ENCODE results near the gene UBE3C. TPM values are rescaled to one million over a fixed set of nuclear protein-coding genes. Genes with fewer than 3 reads are reported as not detected.

Gene UBE3C
- total RNA-seq, 6 donors from 2014 or later: 43.7 to 85.9 (median 69.3) TPM

GRCh38 chr7:157122800-157123495 is 15.8 kb upstream of the UBE3C start:
- no peaks in the 10 kb centered on the region for H3K9me3 ChIP-seq
- no peaks in the 10 kb centered on the region for H3K27me3 ChIP-seq
- WGBS, 2 donors: 82 to 95% methylated on average over 7 to 12 of the region's 12 CpGs
- H3K36me3 ChIP-seq: no peaks in the 10 kb centered on the region
- DNase-seq (peak in 1 of 2 donors; percentile 60), ATAC-seq (ENCODE audit: low FRiP score in 2 of 2) (no peak)
- H3K4me1 ChIP-seq: no peaks in the 10 kb centered on the region
- no peak overlapping the region for H3K27ac ChIP-seq
- no peak overlapping the region for H3K4me3 ChIP-seq
- TF ChIP-seq EP300 (IDR thresholded peaks at IDR 0.05): no peak
- TF ChIP-seq, protein P1, sequence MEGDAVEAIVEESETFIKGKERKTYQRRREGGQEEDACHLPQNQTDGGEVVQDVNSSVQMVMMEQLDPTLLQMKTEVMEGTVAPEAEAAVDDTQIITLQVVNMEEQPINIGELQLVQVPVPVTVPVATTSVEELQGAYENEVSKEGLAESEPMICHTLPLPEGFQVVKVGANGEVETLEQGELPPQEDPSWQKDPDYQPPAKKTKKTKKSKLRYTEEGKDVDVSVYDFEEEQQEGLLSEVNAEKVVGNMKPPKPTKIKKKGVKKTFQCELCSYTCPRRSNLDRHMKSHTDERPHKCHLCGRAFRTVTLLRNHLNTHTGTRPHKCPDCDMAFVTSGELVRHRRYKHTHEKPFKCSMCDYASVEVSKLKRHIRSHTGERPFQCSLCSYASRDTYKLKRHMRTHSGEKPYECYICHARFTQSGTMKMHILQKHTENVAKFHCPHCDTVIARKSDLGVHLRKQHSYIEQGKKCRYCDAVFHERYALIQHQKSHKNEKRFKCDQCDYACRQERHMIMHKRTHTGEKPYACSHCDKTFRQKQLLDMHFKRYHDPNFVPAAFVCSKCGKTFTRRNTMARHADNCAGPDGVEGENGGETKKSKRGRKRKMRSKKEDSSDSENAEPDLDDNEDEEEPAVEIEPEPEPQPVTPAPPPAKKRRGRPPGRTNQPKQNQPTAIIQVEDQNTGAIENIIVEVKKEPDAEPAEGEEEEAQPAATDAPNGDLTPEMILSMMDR (IDR thresholded peaks at IDR 0.05): no peak
- TF ChIP-seq POLR2A (IDR thresholded peaks at IDR 0.05): no peak
- TF ChIP-seq POLR2AphosphoS5 (IDR thresholded peaks at IDR 0.05): no peak

- 71 to 77% methylated on average over 15 of the region's 15 CpGs for WGBS, 2 donors
- ATAC-seq (ENCODE audit: low FRiP score in 2 of 2): no peak
- DNase-seq: no peak
Observed at GRCh38 chr7:157124690-157125089, 14.0 kb upstream of the UBE3C start.

DNA sequence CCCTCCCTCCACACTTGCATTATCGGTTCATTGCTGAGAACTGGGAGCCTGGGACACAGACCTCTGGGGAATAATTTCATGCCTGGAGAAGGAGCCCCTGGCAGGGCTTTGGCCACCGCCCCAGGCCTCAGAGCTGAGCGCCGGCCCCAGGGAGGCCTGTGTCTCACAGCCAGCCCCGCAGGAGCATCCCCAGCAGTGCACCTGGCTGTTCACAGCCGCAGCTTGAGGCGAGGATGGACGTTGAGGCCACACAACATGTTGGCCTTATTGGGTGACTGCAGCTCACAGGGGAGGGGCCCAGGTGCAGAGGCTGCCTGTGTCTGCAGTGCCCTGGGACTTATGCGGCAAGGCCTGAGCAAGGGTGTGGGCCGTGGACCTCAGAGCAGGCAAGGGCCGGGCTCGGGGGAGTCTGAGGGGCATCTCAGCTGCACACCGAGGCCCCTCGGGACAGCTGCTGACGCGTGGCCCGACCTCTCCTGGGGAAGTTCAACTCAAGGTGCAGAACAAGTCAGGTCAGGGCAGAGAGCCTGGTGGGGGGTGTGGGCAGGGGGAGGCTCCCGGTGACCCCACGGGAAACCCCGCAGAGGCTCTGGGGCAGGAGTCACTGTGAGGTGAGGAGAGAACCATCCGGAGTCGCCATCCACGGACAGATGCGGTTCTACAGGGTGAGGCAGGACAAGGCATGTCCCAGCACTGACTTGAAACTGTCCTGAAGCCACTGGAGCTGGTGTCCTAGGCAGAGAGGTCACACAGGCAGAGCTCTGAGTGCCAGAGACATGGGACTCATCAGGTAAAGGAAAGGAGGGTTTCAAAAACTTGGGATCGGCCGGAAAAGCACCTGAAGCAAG is 13.1 kb upstream of the UBE3C start:
- peak in 1 of 2 donors; percentile 19 for ATAC-seq (ENCODE audit: low FRiP score in 2 of 2)
- WGBS, 2 donors: 79 to 83% methylated on average over 11 to 17 of the region's 26 CpGs
- no peaks in the 10 kb centered on the region for H3K9me3 ChIP-seq
- H3K27me3 ChIP-seq: no peaks in the 10 kb centered on the region
- no peaks in the 10 kb centered on the region for H3K36me3 ChIP-seq
- DNase-seq: peak in 1 of 2 donors; percentile 79
- no peak overlapping the region for H3K4me3 ChIP-seq
- H3K4me1 ChIP-seq: no peaks in the 10 kb centered on the region
- TF ChIP-seq, protein P1 (IDR thresholded peaks at IDR 0.05): no peak
- TF ChIP-seq POLR2AphosphoS5 (IDR thresholded peaks at IDR 0.05) (no peak), POLR2A (IDR thresholded peaks at IDR 0.05) (no peak), EP300 (IDR thresholded peaks at IDR 0.05) (no peak)
- H3K27ac ChIP-seq: no peak overlapping the region

More at GRCh38 chr7:157124690-157125089, 14.0 kb upstream of the UBE3C start:
- TF ChIP-seq, protein P1 (IDR thresholded peaks at IDR 0.05): no peak
- H3K9me3 ChIP-seq: no peaks in the 10 kb centered on the region
- no peaks in the 10 kb centered on the region for H3K27me3 ChIP-seq
- H3K4me1 ChIP-seq: no peaks in the 10 kb centered on the region
- no peak overlapping the region for H3K4me3 ChIP-seq
- no peaks in the 10 kb centered on the region for H3K36me3 ChIP-seq
- no peak overlapping the region for H3K27ac ChIP-seq

DNA sequence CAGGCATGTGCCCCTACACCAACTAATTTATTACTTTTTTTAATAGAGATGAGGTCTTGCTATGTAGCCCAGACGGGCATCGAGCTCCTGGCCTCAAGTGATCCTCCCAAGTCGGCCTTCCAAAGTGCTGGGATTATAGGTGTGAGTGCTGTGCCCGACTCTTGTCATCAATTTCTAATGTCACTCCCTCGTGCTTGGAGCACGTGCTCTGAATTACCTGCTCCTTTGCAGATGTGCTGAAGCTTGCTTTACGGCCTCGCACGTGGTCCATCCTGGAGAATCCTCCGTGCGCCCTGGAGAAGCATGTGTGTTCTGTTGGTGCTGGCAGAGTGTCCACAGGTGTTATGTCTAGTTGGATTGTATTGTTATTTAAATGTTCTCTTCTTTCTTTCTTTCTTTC is 11.8 kb upstream of the UBE3C start:
- Histone ChIP-seq H3K4me3 (no peak overlapping the region), H3K27ac (no peak overlapping the region), H3K9me3 (no peaks in the 10 kb centered on the region), H3K27me3 (no peaks in the 10 kb centered on the region), H3K4me1 (no peaks in the 10 kb centered on the region), H3K36me3 (no peaks in the 10 kb centered on the region)
- DNase-seq (no peak), ATAC-seq (ENCODE audit: low FRiP score in 2 of 2) (no peak)
- 80 to 90% methylated on average over 11 of the region's 11 CpGs for WGBS, 2 donors
- TF ChIP-seq POLR2AphosphoS5 (IDR thresholded peaks at IDR 0.05) (no peak), EP300 (IDR thresholded peaks at IDR 0.05) (no peak), POLR2A (IDR thresholded peaks at IDR 0.05) (no peak)

GRCh38 chr7:157129200-157129599 is 9.5 kb upstream of the UBE3C start:
- DNase-seq: no peak
- Histone ChIP-seq H3K27me3 (no peaks in the 10 kb centered on the region), H3K27ac (no peak overlapping the region), H3K4me1 (no peaks in the 10 kb centered on the region), H3K36me3 (no peaks in the 10 kb centered on the region), H3K9me3 (no peaks in the 10 kb centered on the region), H3K4me3 (no peak overlapping the region)
- WGBS, 2 donors: 80 to 86% methylated on average over 10 of the region's 10 CpGs
- no peak for TF ChIP-seq POLR2AphosphoS5 (IDR thresholded peaks at IDR 0.05)
- TF ChIP-seq, protein P1 (IDR thresholded peaks at IDR 0.05): no peak
- TF ChIP-seq POLR2A (IDR thresholded peaks at IDR 0.05): no peak
- TF ChIP-seq EP300 (IDR thresholded peaks at IDR 0.05): no peak
- ATAC-seq (ENCODE audit: low FRiP score in 2 of 2): no peak

Measured in upper lobe of left lung (tissue), 6 donors.